H7 (cell line): ENCODE measurements around the gene GALNTL6. TPM values are rescaled to one million over a fixed set of nuclear protein-coding genes. Genes with fewer than 3 reads are reported as not detected.

Experiments
- DNase-seq: peaks from one replicate; pipeline ENCODE4 v3.0.0; 2012
- H3K27me3 ChIP-seq: 2 replicates; pipeline ENCODE4 v1.6.0; 2011; ENCODE audit warnings: mild to moderate bottlenecking, low read length; ENCODE audit not compliant: control insufficient read depth, insufficient read depth
- H3K36me3 ChIP-seq: replicated peaks from 2 replicates; pipeline ENCODE4 v1.5.1; 2011; ENCODE audit warnings: low read length; ENCODE audit not compliant: control insufficient read depth, insufficient read depth
- H3K4me3 ChIP-seq: 2 replicates; pipeline ENCODE4 v1.5.1; 2011; ENCODE audit warnings: low read depth, mild to moderate bottlenecking, control low read depth, low read length, moderate library complexity; ENCODE audit not compliant: insufficient read depth
- total RNA-seq: library from RNA; depleted of rRNA; stranded (reverse); fragments of >200 nt; shearing (Covaris generic); gene quantifications from 2 replicates; pipeline ENCODE4 v1.2.3, GENCODE V29; 2014

Gene GALNTL6
- total RNA-seq, 1 experiment from 2014 or later, result 0.24 TPM

DNA sequence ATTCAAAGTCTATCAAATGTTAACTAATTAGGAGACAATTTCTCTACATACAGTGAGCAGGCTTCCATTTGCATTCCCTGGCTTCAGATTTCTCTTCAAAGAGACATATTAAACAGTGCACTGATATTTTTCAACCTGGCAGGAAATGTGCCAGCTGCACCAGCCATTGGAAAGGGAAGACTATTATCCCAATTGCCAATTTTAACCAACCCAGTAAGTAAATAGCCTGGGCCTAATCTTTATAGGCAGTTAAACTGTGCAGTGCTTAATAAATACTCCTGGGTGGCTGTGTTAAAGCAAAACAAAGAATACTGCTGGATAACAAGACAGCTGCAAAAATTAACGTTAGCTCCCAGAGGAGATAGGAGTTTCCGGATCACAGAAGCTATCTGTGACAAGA is 1243.5 kb downstream of the GALNTL6 start:
- Histone ChIP-seq H3K27me3 (no peaks in the 10 kb centered on the region), H3K36me3 (no peaks in the 10 kb centered on the region; the same call in 1 of the 2 replicates), H3K4me3 (no peak overlapping the region)
- DNase-seq, result no peak

DNA sequence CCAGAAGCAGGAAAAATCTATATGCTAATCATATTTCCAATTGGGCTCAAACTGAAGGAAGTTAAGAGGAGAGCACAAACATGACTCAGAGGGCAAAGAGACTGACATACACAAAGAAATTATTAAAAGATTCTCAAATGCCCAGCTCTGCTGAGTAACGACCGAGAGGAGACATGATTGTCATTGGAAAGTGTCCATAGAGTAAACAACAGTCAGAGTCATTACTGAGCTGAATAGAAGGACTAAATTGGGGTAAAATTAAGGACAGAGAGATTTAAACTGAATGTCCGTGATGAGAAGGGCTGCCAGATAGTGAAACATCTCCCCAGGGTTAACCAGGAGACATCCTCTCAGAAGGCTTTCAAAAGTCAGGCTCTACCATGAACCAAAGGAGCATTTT is 1244.2 kb downstream of the GALNTL6 start:
- Histone ChIP-seq H3K36me3 (no peaks in the 10 kb centered on the region; the same call in 1 of the 2 replicates), H3K4me3 (no peak overlapping the region), H3K27me3 (no peaks in the 10 kb centered on the region)
- no peak for DNase-seq

DNA sequence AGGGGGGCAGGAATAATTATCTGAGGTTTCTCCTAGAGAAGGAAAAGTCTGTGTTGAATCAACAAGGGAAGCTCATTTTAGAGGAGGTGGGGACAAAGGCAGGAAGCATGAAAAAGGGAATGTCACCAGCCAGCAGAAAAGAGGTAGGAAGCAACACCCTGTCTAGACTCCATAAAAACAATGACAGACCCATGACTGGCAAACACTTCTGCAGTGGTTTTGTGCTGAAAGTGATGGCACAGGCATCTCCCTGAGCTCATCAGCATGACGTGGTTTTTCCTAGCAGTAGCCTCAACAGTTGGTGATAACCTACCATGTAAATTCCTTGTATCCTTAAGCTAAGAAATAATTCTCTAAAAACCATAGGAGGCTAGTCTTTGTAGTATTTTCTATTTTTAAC is 1244.7 kb downstream of the GALNTL6 start:
- Histone ChIP-seq H3K4me3 (no peak overlapping the region), H3K27me3 (no peaks in the 10 kb centered on the region), H3K36me3 (no peaks in the 10 kb centered on the region; the same call in 1 of the 2 replicates)
- DNase-seq, result no peak

DNA sequence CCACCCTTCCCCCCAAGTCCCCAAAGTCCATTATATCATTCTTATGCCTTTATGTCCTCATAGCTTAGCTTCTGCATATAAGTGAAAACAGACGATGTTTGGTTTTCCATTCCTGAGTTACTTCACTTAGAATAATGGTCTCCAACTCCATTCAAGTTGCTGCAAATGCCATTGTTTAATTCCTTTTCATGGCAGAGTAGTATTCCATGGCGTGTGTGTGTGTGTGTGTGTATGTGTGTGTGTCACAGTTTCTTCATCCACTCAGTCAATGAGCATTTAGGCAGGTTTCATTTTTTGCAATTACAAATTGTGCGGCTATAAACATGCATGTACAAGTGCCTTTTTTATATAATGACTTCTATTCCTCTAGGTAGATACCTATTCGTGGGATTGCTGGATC is 1248.0 kb downstream of the GALNTL6 start:
- DNase-seq, result no peak
- Histone ChIP-seq H3K4me3 (no peak overlapping the region), H3K27me3 (no peaks in the 10 kb centered on the region), H3K36me3 (no peaks in the 10 kb centered on the region; the same call in 1 of the 2 replicates)

DNA sequence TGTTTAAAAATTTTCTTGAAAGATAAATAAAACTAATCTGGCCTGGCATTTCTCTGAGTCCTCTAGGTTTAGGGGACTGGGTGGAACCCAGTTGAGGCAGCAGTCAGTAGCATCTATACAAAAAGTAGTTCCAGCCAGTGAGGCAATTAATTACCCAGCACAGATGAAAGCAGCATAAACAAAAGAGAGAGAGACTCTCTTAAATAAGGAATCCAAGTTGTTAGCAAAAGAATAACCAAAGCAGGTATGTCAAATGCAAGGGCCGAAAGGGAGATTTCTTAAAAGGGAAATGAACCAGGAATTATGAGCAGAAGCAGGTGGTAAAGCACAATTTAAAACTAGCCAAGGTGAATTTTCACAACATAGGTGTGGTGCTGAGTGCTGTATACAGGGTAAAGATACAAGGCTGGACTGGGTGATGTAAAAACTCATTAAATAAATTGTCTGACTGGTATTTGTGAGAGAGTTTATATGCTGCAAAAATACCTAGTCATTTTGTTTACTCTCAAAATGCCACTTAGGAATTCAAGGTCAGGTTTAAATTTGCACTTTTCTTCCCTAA is 1260.8 kb downstream of the GALNTL6 start:
- Histone ChIP-seq H3K27me3 (no peaks in the 10 kb centered on the region), H3K36me3 (no peaks in the 10 kb centered on the region), H3K4me3 (no peak overlapping the region)
- no peak for DNase-seq

DNA sequence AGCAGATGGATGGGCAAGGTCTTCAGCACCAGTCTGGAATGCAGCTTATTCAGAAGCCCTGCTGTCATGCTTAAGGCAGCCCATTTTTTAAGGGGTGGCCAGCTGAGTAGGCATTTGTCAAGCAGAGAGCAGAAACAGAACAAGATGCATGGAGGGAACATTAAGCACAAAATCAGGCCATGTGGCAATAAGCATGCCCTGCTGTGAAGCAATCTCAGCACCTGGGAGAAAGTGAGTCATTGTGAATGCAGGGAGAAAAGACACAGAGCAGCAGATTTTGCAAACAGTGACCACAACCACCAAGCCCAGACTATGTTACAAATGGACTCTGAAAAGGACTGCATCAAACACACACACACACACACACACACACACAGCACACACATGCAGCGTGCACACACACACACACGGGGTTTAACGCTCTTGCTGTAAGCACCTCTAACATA is 1261.3 kb downstream of the GALNTL6 start:
- DNase-seq, result peak; percentile 24
- no peak overlapping the region for H3K4me3 ChIP-seq

DNA sequence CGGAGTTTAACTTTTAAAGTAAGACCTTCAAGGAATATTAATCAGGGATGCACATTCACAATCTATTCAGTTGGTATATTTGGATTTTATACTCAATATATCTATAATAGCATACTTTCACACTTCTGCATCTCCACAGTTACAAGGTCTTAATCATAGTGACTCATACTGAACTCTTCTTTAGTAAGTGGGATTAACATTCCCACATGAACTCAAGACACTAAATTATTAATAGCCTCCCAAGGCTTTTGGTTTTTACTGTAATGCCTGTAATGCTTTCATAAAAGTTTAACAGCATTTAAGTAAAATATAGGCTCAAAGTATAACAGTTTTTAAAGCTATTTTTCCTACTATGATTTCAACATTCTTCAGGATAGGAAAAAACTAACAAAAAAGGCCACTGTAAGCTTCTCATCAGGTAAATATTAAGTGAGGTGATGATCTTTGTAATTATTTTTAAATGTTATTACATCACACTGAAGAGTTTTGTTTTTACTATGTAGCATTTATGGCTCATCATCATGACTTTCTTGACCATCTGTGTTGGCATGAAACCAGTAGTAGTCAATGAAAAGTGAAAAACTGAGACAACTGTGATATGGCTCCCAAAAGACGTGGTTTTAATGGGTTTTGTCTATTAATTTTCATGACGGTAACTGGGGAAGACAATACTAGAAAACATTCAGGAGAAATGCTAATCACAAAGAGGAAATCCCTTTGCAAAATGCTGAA is 1263.9 kb downstream of the GALNTL6 start:
- Histone ChIP-seq H3K27me3 (no peaks in the 10 kb centered on the region), H3K4me3 (no peak overlapping the region), H3K36me3 (no peaks in the 10 kb centered on the region)
- DNase-seq, result no peak

More for the DNA sequence above, 1261.3 kb downstream of the GALNTL6 start:
- H3K27me3 ChIP-seq, result no peaks in the 10 kb centered on the region
- no peaks in the 10 kb centered on the region for H3K36me3 ChIP-seq

DNA sequence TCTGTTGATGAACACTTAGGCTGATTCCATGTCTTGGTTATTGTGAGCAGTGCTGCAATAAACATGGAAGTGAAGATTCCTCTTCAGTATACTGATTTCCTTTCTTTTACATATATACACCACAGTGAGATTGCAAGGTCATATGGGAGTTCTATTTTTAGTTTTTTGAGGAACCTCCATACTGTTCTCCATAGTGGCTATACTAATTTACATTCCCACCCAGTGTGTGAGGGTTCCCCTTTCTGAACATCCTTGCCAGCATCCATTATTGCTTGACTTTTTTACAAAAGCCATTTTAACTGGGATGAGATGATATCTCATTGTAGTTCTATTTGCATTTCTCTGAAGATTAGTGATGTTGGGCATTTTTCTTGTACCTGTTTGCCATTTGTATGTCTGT is 1274.9 kb downstream of the GALNTL6 start:
- no peaks in the 10 kb centered on the region for H3K27me3 ChIP-seq
- no peaks in the 10 kb centered on the region for H3K36me3 ChIP-seq
- DNase-seq, result no peak
- no peak overlapping the region for H3K4me3 ChIP-seq
